HTERT RPE-1 (cell line): ENCODE results near the gene GEMIN2.
"Not testable (repeated sequence)": the region's sequence is repeated elsewhere in the genome, so short reads cannot be mapped to it uniquely, and the experiment has no call there.

Experiments
- in situ Hi-C: fragments of 300-500 bp; cut with MboI; formaldehyde crosslinking; loops from 4 replicates; pipeline ENCODE4 v1.14.3; 2020; ENCODE audit warnings: low sequenced_read_pairs

Gene GEMIN2

GRCh38 chr14:39114073-39114838 lies at the start of gene GEMIN2:
GEMIN2 (plus strand) TSS chr14:39114323; CDS start chr14:39114339, 16 bp downstream.
- in situ Hi-C loops, result no loop called here

- in situ Hi-C loops, result not testable (repeated sequence)
Measured at GRCh38 chr14:39069169-39069805, 44.8 kb upstream of the GEMIN2 start.

- in situ Hi-C loops, result no loop called here
Measured at GRCh38 chr14:39069923-39070322, 44.2 kb upstream of the GEMIN2 start.

- in situ Hi-C loops, result no loop called here
Measured at GRCh38 chr14:39071096-39071495, 43.0 kb upstream of the GEMIN2 start.

GRCh38 chr14:39080886-39081285 lies 33.2 kb upstream of the GEMIN2 start:
- in situ Hi-C loops, result no loop called here

- in situ Hi-C loops, result no loop called here
Measured at GRCh38 chr14:39083127-39083526, 31.0 kb upstream of the GEMIN2 start.

GRCh38 chr14:39085933-39086332 lies 28.2 kb upstream of the GEMIN2 start:
- in situ Hi-C loops, result no loop called here

GRCh38 chr14:39087493-39087892 lies 26.6 kb upstream of the GEMIN2 start:
- in situ Hi-C loops, result no loop called here

GRCh38 chr14:39090548-39091111 lies 23.5 kb upstream of the GEMIN2 start:
- in situ Hi-C loops, result no loop called here

GRCh38 chr14:39091716-39092115 lies 22.4 kb upstream of the GEMIN2 start:
- in situ Hi-C loops, result no loop called here

GRCh38 chr14:39094515-39094914 lies 19.6 kb upstream of the GEMIN2 start:
- in situ Hi-C loops, result no loop called here

- in situ Hi-C loops, result no loop called here
Measured at GRCh38 chr14:39097159-39097558, 17.0 kb upstream of the GEMIN2 start.

- in situ Hi-C loops, result not testable (repeated sequence)
Measured at GRCh38 chr14:39099215-39099614, 14.9 kb upstream of the GEMIN2 start.

- in situ Hi-C loops, result no loop called here
Measured at GRCh38 chr14:39099748-39100147, 14.4 kb upstream of the GEMIN2 start.

- in situ Hi-C loops, result no loop called here
Measured at GRCh38 chr14:39102265-39102968, 11.7 kb upstream of the GEMIN2 start.

GRCh38 chr14:39102969-39103957 lies 10.9 kb upstream of the GEMIN2 start, which contains the start of gene SEC23A:
SEC23A (minus strand) TSS chr14:39103235; CDS start chr14:39096118, 7,117 bp downstream.
- in situ Hi-C loops, result no loop called here

- in situ Hi-C loops, result not testable (repeated sequence)
Measured at GRCh38 chr14:39104078-39104801, 9.9 kb upstream of the GEMIN2 start.

- in situ Hi-C loops, result no loop called here
Measured at GRCh38 chr14:39107591-39107996, 6.5 kb upstream of the GEMIN2 start.

- in situ Hi-C loops, result no loop called here
Measured at GRCh38 chr14:39108791-39109190, 5.3 kb upstream of the GEMIN2 start.
